OCI-LY3 (cell line): ENCODE data around the gene SDK1.

Experiments
- H2AFZ ChIP-seq: fragments of 200-600, 300-600 bp; shearing (Covaris generic); 2 replicates; pipeline ENCODE4 v1.6.0; 2014; ENCODE audit warnings: antibody characterized with exemption, low read depth, low read length
- H3K27ac ChIP-seq: fragments of 200-600, 300-600 bp; sonication (generic); 2 replicates; pipeline ENCODE4 v1.5.1; 2014; ENCODE audit warnings: mild to moderate bottlenecking, low read length, moderate library complexity, mixed read lengths
- H3K27me3 ChIP-seq: fragments of 200-600, 300-600 bp; sonication (generic); 2 replicates; pipeline ENCODE4 v1.6.1; 2014; ENCODE audit warnings: low read depth, low read length, mixed read lengths
- H3K36me3 ChIP-seq: fragments of 200-600, 300-600 bp; sonication (generic); replicated peaks from 2 replicates; pipeline ENCODE3; 2014; ENCODE audit warnings: low read depth, low read length, mixed read lengths
- H3K4me1 ChIP-seq: fragments of 300-600, 200-600 bp; sonication (generic); 2 replicates; pipeline ENCODE4 v1.6.1; 2014; ENCODE audit warnings: low read length, mixed read lengths
- H3K4me2 ChIP-seq: fragments of 200-600, 300-600 bp; sonication (generic); 2 replicates; pipeline ENCODE4 v1.6.1; 2014; ENCODE audit warnings: low read length, mixed read lengths
- H3K4me3 ChIP-seq: fragments of 300-600, 200-600 bp; sonication (generic); 2 replicates; pipeline ENCODE4 v1.5.1; 2014; ENCODE audit warnings: antibody characterized with exemption, mild to moderate bottlenecking, low read length, moderate library complexity
- H3K79me2 ChIP-seq: fragments of 300-600, 200-600 bp; shearing (Covaris generic); 2 replicates; pipeline ENCODE4 v1.6.1; 2014; ENCODE audit warnings: mild to moderate bottlenecking, low read length, mixed read lengths
- H3K9ac ChIP-seq: fragments of 300-600, 200-600 bp; shearing (Covaris generic); 2 replicates; pipeline ENCODE4 v1.6.0; 2014; ENCODE audit warnings: mild to moderate bottlenecking, low read length, moderate library complexity
- H3K9me3 ChIP-seq: fragments of 200-600, 300-600 bp; shearing (Covaris generic); 2 replicates; pipeline ENCODE4 v1.6.1; 2014; ENCODE audit warnings: low read length, mixed read lengths; ENCODE audit not compliant: insufficient read depth
- H4K20me1 ChIP-seq: fragments of 200-600, 300-600 bp; sonication (generic); 2 replicates; pipeline ENCODE4 v1.6.1; 2016; ENCODE audit warnings: low read length, mixed read lengths; ENCODE audit not compliant: insufficient read depth
- CTCF ChIP-seq: fragments of 200-600, 300-600 bp; sonication (generic); IDR thresholded peaks from 2 replicates; pipeline ENCODE4 v1.5.1; 2014; ENCODE audit warnings: antibody characterized with exemption, low read length, low read depth
- EZH2phosphoT487 ChIP-seq: fragments of 200-600 bp; shearing (Covaris generic); IDR thresholded peaks from 2 replicates; pipeline ENCODE4 v1.6.1; 2018; ENCODE audit warnings: antibody characterized with exemption, mixed run types, low read depth

The SDK1 gene

DNA sequence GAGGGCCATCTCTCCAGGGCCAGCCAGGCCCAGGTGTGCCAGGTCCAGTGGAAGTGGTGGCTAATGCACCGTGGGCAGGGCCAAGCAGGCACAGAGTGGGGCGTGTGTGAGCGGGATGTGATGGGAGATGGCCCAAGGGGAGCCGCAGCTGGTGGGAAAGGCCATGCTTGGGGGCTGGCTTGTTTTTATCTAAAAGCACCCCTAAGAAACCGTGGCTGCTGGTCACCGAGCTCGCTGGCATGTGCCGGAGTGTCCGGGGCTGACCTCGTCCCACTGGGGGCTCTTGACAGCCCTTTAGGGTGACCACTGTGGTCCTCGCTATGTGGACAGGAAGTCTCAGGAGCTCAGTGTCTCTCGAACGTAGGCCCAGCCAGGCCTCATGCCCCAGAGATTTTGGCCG, 798.6 kb downstream of the SDK1 start:
- Histone ChIP-seq H2AFZ (no peak overlapping the region), H3K27ac (no peak overlapping the region), H3K27me3 (no peaks in the 10 kb centered on the region), H3K4me2 (no peak overlapping the region), H3K9ac (no peak overlapping the region), H3K4me1 (no peaks in the 10 kb centered on the region), H3K79me2 (no peaks in the 10 kb centered on the region), H4K20me1 (no peaks in the 10 kb centered on the region), H3K4me3 (no peak overlapping the region), H3K36me3 (no peaks in the 10 kb centered on the region), H3K9me3 (no peaks in the 10 kb centered on the region)
- TF ChIP-seq EZH2phosphoT487 (no peak), CTCF (no peak)

DNA sequence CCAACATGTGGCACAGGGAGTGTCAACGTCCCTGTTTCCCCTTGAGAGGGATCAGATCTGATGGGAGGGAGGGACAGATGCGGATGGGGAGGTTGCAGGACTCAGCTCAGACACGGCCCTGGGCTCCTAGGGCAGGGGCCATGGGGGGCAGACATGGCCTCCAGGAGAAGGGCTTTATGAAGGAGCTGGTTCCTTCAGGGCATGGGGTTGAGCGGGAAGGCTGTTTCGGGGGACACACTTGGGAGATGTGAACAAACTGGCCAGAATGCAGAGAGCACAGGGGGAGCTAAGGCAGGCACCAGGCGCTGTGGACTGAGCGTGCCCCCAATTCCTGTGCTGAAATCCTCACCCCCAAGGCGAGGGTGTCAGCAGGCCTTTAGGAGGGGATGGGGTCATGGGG, 799.1 kb downstream of the SDK1 start:
- Histone ChIP-seq H3K27me3 (no peaks in the 10 kb centered on the region), H2AFZ (no peak overlapping the region)
- no peak for TF ChIP-seq EZH2phosphoT487
- TF ChIP-seq CTCF, result no peak

GRCh38 chr7:4100691-4101090, 799.6 kb downstream of the SDK1 start:
- TF ChIP-seq EZH2phosphoT487 (no peak), CTCF (no peak)
- Histone ChIP-seq H3K9ac (no peak overlapping the region), H4K20me1 (no peaks in the 10 kb centered on the region), H3K4me3 (no peak overlapping the region), H3K4me1 (no peaks in the 10 kb centered on the region), H3K36me3 (no peaks in the 10 kb centered on the region), H2AFZ (no peak overlapping the region), H3K79me2 (no peaks in the 10 kb centered on the region), H3K27ac (no peak overlapping the region), H3K9me3 (no peaks in the 10 kb centered on the region), H3K27me3 (no peaks in the 10 kb centered on the region), H3K4me2 (no peak overlapping the region)

More for the DNA sequence above, 799.1 kb downstream of the SDK1 start:
- no peak overlapping the region for H3K27ac ChIP-seq
- no peak overlapping the region for H3K4me3 ChIP-seq
- no peak overlapping the region for H3K9ac ChIP-seq
- H3K4me2 ChIP-seq, result no peak overlapping the region
- H3K9me3 ChIP-seq, result no peaks in the 10 kb centered on the region
- no peaks in the 10 kb centered on the region for H3K79me2 ChIP-seq
- no peaks in the 10 kb centered on the region for H3K4me1 ChIP-seq
- no peaks in the 10 kb centered on the region for H3K36me3 ChIP-seq
- no peaks in the 10 kb centered on the region for H4K20me1 ChIP-seq

- no peak for TF ChIP-seq CTCF
- no peaks in the 10 kb centered on the region for H4K20me1 ChIP-seq
- H3K4me3 ChIP-seq, result no peak overlapping the region
- no peak overlapping the region for H3K4me2 ChIP-seq
- H3K9ac ChIP-seq, result no peak overlapping the region
- no peak overlapping the region for H3K27ac ChIP-seq
- no peak overlapping the region for H2AFZ ChIP-seq
- no peaks in the 10 kb centered on the region for H3K4me1 ChIP-seq
- no peaks in the 10 kb centered on the region for H3K27me3 ChIP-seq
- H3K36me3 ChIP-seq, result no peaks in the 10 kb centered on the region
- no peaks in the 10 kb centered on the region for H3K9me3 ChIP-seq
- no peaks in the 10 kb centered on the region for H3K79me2 ChIP-seq
Measured at GRCh38 chr7:4102231-4102841, 801.3 kb downstream of the SDK1 start.
